Lower leg skin (tissue), 4 donors: ENCODE measurements around the gene ZNF845. TPM values are rescaled to one million over a fixed set of nuclear protein-coding genes. Genes with fewer than 3 reads are reported as not detected.
"Not testable (repeated sequence)": the region's sequence is repeated elsewhere in the genome, so short reads cannot be mapped to it uniquely, and the experiment has no call there.

Source experiments
- DNase-seq, 2 donors: peaks; one replicate each; pipeline ENCODE4 v3.0.0-alpha.2; 2019; ENCODE audit warnings: low spot score in 2 of 2
- H3K4me3 ChIP-seq: fragments of 200-600 bp; sonication (generic); 2 replicates; pipeline ENCODE4 v1.5.1; 2017; ENCODE audit warnings: mild to moderate bottlenecking, low read depth; ENCODE audit not compliant: poor library complexity, severe bottlenecking
- POLR2A ChIP-seq, 2 donors: fragments of 450-650 bp; IDR thresholded peaks; one replicate each; pipeline ENCODE4 v1.6.1; 2016 to 2017; ENCODE audit warnings: antibody characterized with exemption in 2 of 2, mild to moderate bottlenecking in 1 of 2, moderate library complexity in 1 of 2
- WGBS, 2 donors: methylation state at CpG; one replicate each; pipeline ENCODE4 v1.1.5; 2018; 5-methylcytosine and 5-hydroxymethylcytosine counted together
- intact Hi-C: fragments of 100-400 bp; cut with DNase I; formaldehyde crosslinking; loops from one replicate; pipeline ENCODE4 v1.15.0; 2023; ENCODE audit warnings: low total_unique reads
- total RNA-seq, 4 donors: library from RNA; depleted of rRNA; stranded (reverse); fragments of >200 nt; gene quantifications; one replicate each; pipeline ENCODE4 v1.1.0, GENCODE V29; 2016
- TF ChIP-seq, protein P1 (sequence below), 3 donors: fragments of 450-650 bp; IDR thresholded peaks; one replicate each; pipeline ENCODE4 v1.5.1; 2016; ENCODE audit warnings: antibody characterized with exemption in 3 of 3, mild to moderate bottlenecking in 3 of 3, moderate library complexity in 2 of 3

Gene ZNF845
- 1 to 10 TPM; 4.7 to 7.9 (median 7.0) TPM for total RNA-seq

DNA sequence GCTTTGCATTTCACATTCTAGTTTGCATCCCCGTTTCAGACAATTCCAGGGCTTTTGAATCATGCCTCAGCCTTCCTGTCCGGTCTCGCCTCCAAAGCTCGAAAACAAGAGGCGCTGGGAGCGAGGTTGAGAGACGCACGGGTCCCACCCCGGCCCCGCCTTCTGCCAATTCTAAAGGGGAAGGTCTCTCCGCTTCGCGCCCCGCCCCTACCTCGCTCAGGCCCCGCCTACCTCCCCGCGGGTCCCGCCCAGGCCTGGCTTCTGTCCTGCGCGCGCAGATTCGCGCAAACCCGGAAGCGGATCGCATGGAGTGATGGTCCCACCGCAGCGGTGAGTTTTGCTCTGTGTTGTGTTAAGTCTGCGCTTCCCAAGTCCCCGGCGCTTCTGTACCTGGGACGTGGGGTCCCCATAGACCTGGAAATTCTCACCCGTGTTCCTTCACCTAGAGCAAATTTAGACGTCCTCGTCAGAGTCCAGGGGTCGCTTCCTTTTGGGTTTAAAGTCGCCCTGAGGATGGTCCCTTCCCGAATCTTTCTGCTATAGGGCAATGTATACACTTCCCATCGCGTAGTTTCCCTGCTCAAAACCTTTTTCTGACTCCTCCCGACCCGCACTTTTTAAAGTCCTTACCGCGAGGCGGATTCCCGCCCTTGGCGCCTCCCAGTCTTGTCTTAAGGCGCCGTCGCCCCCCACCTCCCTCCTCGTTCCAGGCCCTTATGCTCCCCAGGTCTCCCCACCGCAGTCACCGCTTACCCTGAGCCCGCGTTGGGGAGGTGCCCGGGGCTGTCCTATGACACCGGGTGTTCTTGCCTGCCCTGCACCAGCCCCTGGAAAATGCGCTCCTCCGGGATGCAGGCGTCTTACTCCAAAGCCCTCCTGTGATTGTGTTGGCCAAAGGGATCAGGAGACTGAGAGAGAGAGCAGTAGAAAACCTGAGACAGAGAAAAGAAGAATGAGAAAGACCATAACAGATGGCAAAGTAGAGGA lies at the start of gene ZNF845:
ZNF845 (plus strand) TSS at position 287 of the 987 bp plus-strand sequence. CDS start 7,559 bp downstream, outside the sequence.
- intact Hi-C loops, result no loop called here
- 0 to 1% methylated on average over 55 to 61 of the region's 61 CpGs for WGBS, 2 donors
- TF ChIP-seq, protein P1, sequence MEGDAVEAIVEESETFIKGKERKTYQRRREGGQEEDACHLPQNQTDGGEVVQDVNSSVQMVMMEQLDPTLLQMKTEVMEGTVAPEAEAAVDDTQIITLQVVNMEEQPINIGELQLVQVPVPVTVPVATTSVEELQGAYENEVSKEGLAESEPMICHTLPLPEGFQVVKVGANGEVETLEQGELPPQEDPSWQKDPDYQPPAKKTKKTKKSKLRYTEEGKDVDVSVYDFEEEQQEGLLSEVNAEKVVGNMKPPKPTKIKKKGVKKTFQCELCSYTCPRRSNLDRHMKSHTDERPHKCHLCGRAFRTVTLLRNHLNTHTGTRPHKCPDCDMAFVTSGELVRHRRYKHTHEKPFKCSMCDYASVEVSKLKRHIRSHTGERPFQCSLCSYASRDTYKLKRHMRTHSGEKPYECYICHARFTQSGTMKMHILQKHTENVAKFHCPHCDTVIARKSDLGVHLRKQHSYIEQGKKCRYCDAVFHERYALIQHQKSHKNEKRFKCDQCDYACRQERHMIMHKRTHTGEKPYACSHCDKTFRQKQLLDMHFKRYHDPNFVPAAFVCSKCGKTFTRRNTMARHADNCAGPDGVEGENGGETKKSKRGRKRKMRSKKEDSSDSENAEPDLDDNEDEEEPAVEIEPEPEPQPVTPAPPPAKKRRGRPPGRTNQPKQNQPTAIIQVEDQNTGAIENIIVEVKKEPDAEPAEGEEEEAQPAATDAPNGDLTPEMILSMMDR (IDR thresholded peaks at IDR 0.05), result no peak
- TF ChIP-seq POLR2A (IDR thresholded peaks at IDR 0.05), result no peak

DNA sequence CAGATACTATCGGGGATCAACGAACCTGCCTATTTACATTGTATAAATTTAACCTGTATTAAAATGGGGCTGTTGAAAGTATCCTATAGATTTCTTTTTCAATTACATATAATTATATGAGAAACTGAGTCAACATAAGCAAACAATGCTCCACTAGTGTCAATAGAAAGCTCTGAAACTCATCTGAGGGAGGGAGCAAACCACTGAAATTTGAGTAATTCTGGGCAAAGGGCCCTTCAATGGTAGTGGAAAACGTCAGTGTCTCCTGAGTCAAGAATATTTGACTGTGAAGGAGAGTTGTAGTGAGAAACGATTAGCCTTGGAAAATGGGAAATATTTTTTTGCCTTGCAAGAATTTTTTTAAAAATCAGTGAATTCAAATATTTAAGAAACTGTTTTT lies 48.5 kb upstream of the ZNF845 start:
- 64 to 66% methylated on average over 4 of the region's 4 CpGs for WGBS, 2 donors

More for the DNA sequence above, at the start of gene ZNF845:
- DNase-seq, result peak; percentile 94 to 99
- peak within 1 kb of the TSS; percentile 68 for H3K4me3 ChIP-seq

DNA sequence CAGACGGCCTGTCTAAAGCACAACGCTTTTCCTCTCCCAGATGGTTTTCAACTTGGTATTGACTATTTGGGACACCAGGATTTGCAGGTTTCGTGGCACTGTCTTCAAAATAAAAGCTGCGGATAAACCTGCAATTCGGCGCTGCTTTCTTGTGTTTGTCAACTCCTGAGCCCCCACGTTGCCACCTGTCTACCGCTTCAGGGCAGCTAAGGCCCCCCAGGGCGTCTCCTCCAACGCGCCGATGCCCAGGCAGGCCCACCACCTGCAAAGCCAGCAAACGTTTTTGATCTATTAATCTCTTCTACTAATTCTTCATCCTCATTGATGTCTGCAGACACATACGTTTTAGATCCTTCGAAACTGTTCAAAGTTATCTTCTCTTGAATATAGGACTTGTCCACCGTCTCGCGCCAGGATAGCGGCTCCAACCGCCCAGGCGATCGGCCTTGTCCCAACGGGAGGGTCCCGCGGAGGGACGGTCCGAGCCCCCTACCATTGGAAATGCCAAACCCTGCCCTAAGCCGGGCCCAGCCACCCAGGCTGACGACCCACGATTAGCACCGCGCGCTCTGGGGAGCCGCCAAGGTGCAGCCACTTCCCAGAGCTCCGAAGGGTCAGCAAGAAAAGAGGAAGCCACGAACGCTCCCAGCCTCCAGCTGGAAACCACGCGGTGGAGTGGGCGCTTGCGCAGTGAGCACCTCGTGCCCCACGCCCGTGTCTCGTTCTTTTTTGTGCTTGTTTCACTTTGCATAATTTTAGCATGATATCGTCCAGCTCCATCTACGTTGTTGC lies 42.6 kb upstream of the ZNF845 start:
- H3K4me3 ChIP-seq, result no peak overlapping the region
- WGBS, 2 donors, result 91 to 92% methylated on average over 47 of the region's 47 CpGs
- TF ChIP-seq POLR2A (IDR thresholded peaks at IDR 0.05), result no peak
- TF ChIP-seq, protein P1 (IDR thresholded peaks at IDR 0.05), result no peak
- intact Hi-C loops, result no loop called here
- no peak for DNase-seq

More for the DNA sequence above, 48.5 kb upstream of the ZNF845 start:
- intact Hi-C loops, result no loop called here
- no peak for DNase-seq
- H3K4me3 ChIP-seq, result no peak overlapping the region
- TF ChIP-seq POLR2A (IDR thresholded peaks at IDR 0.05), result no peak
- TF ChIP-seq, protein P1 (IDR thresholded peaks at IDR 0.05), result no peak

DNA sequence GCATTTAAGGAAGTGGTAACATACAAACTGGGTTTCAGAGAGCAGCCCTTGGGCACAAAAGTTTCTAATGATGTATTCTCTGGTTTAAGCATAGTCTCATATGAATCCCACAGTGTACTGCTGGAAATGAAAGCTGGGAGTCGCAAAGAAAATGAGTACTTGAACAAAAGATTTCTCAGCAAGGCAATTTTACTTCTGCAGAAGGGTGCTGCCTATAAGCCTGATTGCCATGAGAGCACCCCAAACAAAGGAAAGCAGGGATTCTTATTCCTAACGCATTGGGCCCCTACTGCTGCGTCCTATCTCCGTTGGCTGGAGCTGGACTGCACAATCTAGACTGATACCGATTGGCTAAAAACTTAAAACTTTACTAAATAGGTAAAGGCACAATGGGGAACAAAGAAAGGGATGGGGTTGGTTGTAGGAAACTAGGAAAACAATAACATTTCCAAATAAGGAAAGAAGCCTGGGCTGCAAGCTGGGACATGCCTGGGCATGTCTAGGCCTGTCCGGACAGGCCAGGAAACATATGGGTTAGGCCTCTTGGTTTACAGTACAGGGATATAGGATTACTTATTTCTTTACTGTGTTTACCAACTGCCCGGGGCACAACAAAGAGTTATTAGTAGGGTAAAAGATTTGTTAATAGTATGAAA lies 38.6 kb upstream of the ZNF845 start:
- WGBS, 2 donors, result 75 to 80% methylated on average over 7 of the region's 7 CpGs
- intact Hi-C loops, result no loop called here
- H3K4me3 ChIP-seq, result no peak overlapping the region
- TF ChIP-seq, protein P1 (IDR thresholded peaks at IDR 0.05), result no peak
- no peak for TF ChIP-seq POLR2A (IDR thresholded peaks at IDR 0.05)
- no peak for DNase-seq

DNA sequence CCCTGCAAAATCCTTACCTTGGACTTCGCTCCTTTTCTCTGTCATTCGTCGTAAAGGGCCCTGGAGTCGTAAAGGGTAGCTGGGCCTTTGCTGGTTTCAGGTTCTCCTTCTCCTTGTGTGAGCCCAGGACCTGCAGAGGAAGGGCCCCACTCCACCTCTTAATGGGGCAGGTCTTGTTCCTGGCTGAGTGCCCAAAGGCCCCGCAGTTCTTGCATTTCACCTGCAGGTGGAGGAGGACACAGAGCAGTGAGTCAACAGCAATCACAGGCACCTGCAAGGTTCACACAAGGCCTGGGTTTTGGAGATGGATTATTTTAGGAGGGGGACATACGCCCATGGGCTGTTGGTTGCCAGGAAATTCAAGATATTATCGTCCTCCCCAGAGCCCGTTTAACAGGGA lies 32.2 kb upstream of the ZNF845 start:
- DNase-seq, intact Hi-C loops, H3K4me3 ChIP-seq: not testable (repeated sequence)
- WGBS, 2 donors, result no CpG with 5 or more reads among the region's 8 CpGs
